GM23338 (cell line): Measurements from ENCODE around the gene INPP5A. TPM values are rescaled to one million over a fixed set of nuclear protein-coding genes. Genes with fewer than 3 reads are reported as not detected.

ENCODE experiments used
- ATAC-seq: fragments of 200-7000 bp; cut with Tn5 transposase; 3 replicates; pipeline ENCODE4 v1.9.1; 2020
- DNase-seq: peaks from one replicate; pipeline ENCODE4 v3.0.0-alpha.2; 2015; ENCODE audit warnings: low spot score
- H2AFZ ChIP-seq: fragments of 200-600 bp; sonication (generic); 2 replicates; pipeline ENCODE4 v1.8.0; 2016; ENCODE audit warnings: antibody characterized with exemption, mild to moderate bottlenecking, moderate library complexity
- H3F3A ChIP-seq: fragments of 200-600 bp; sonication (generic); replicated peaks from 2 replicates; pipeline ENCODE4 v1.8.0; 2017; ENCODE audit warnings: antibody characterized with exemption, mixed run types, low read depth
- H3K27ac ChIP-seq: fragments of 200-600 bp; sonication (generic); 2 replicates; pipeline ENCODE4 v1.6.1; 2016; ENCODE audit warnings: low read depth
- H3K27me3 ChIP-seq: fragments of 200-600 bp; sonication (generic); 2 replicates; pipeline ENCODE4 v1.8.0; 2016; ENCODE audit warnings: mild to moderate bottlenecking, mixed run types, moderate library complexity; ENCODE audit not compliant: insufficient read depth
- H3K36me3 ChIP-seq: fragments of 200-600 bp; sonication (generic); 2 replicates; pipeline ENCODE4 v1.8.0; 2016; ENCODE audit warnings: mild to moderate bottlenecking; ENCODE audit not compliant: insufficient read depth
- H3K4me1 ChIP-seq: fragments of 200-600 bp; sonication (generic); 2 replicates; pipeline ENCODE4 v1.8.0; 2016; ENCODE audit warnings: mild to moderate bottlenecking, moderate library complexity; ENCODE audit not compliant: insufficient read depth
- H3K4me2 ChIP-seq: fragments of 200-600 bp; sonication (generic); 2 replicates; pipeline ENCODE4 v1.7.1; 2017; ENCODE audit warnings: mixed run types
- H3K4me3 ChIP-seq: fragments of 200-600 bp; sonication (generic); 2 replicates; pipeline ENCODE4 v1.6.1; 2016; ENCODE audit warnings: mixed run types
- H3K79me2 ChIP-seq: fragments of 200-600 bp; sonication (generic); replicated peaks from 2 replicates; pipeline ENCODE4 v1.8.0; 2017; ENCODE audit warnings: mild to moderate bottlenecking; ENCODE audit not compliant: insufficient read depth
- H3K9me2 ChIP-seq: fragments of 200-600 bp; sonication (generic); 2 replicates; pipeline ENCODE4 v1.8.0; 2017; ENCODE audit not compliant: insufficient read depth
- H4K20me1 ChIP-seq: fragments of 200-600 bp; sonication (generic); replicated peaks from 2 replicates; pipeline ENCODE4 v1.8.0; 2017; ENCODE audit warnings: mild to moderate bottlenecking; ENCODE audit not compliant: insufficient read depth
- H3K27ac Mint-ChIP-seq: 2 replicates; pipeline ENCODE4 v1.8.0; 2020; ENCODE audit warnings: inconsistent platforms, mild to moderate bottlenecking, moderate library complexity, mixed read lengths
- H3K27me3 Mint-ChIP-seq: 3 replicates; pipeline ENCODE4 v1.8.0; 2022; ENCODE audit warnings: low read depth, mild to moderate bottlenecking, moderate library complexity, mixed read lengths, inconsistent platforms; ENCODE audit not compliant: insufficient read depth, poor library complexity
- H3K36me3 Mint-ChIP-seq: 3 replicates; pipeline ENCODE4 v1.8.0; 2021; ENCODE audit warnings: low read depth, mild to moderate bottlenecking, inconsistent platforms, moderate library complexity, mixed read lengths
- H3K4me1 Mint-ChIP-seq: 3 replicates; pipeline ENCODE4 v1.8.0; 2020; ENCODE audit warnings: mild to moderate bottlenecking, inconsistent platforms, mixed read lengths
- H3K4me3 Mint-ChIP-seq: 3 replicates; pipeline ENCODE4 v1.8.0; 2021; ENCODE audit warnings: moderate library complexity, mild to moderate bottlenecking, inconsistent platforms, mixed read lengths
- H3K9me3 Mint-ChIP-seq: 3 replicates; pipeline ENCODE4 v1.8.0; 2020; ENCODE audit warnings: moderate library complexity, mild to moderate bottlenecking, inconsistent platforms, mixed read lengths
- CREB1 ChIP-seq: fragments of 250-450 bp; sonication (Bioruptor Pico); IDR thresholded peaks from 2 replicates; pipeline ENCODE4 v1.5.0; 2020; ENCODE audit warnings: low read depth, mild to moderate bottlenecking, moderate library complexity
- ETS1 ChIP-seq: IDR thresholded peaks from 2 replicates; pipeline ENCODE4 v1.6.1; 2016; ENCODE audit warnings: antibody characterized with exemption
- EZH2phosphoT487 ChIP-seq: fragments of 200-600 bp; sonication (generic); IDR thresholded peaks from one replicate; pipeline ENCODE4 v1.8.1; 2018; ENCODE audit warnings: antibody characterized with exemption; ENCODE audit not compliant: unreplicated experiment
- JUNB ChIP-seq: IDR thresholded peaks from one replicate; pipeline ENCODE4 v1.6.1; 2016; ENCODE audit warnings: antibody characterized with exemption; ENCODE audit not compliant: unreplicated experiment
- NANOG ChIP-seq: IDR thresholded peaks from 2 replicates; pipeline ENCODE4 v1.6.1; 2016; ENCODE audit warnings: antibody characterized with exemption, borderline replicate concordance
- POLR2AphosphoS5 ChIP-seq: IDR thresholded peaks from 2 replicates; pipeline ENCODE4 v1.6.1; 2016; ENCODE audit warnings: antibody characterized with exemption, low read depth
- ZNF331 ChIP-seq: fragments of 250-450 bp; sonication (Bioruptor Pico); IDR thresholded peaks from 2 replicates; pipeline ENCODE4 v1.5.0; 2020; ENCODE audit warnings: low read depth, mild to moderate bottlenecking, moderate library complexity
- polyA plus RNA-seq: library from polyadenylated mRNA; unstranded; fragments of >200 nt; fragmentation: Nextera tagmentation; extraction: Ambion mirVana; gene quantifications from 2 replicates; pipeline ENCODE4 v1.2.1, GENCODE V29; 2016
- total RNA-seq: library from RNA; depleted of rRNA; stranded (reverse); fragments of >200 nt; shearing (Covaris generic); gene quantifications from 2 replicates; pipeline ENCODE4 v1.2.3, GENCODE V29; 2014
- TF ChIP-seq, protein P1 (sequence below): IDR thresholded peaks from one replicate; pipeline ENCODE4 v1.6.1; 2018; ENCODE audit warnings: antibody characterized with exemption; ENCODE audit not compliant: unreplicated experiment
- TF ChIP-seq, protein P2 (sequence below), 2 experiments: fragments of 200-600 bp in 1 of 2; sonication (generic) in 1 of 2; conservative IDR thresholded peaks; 2 replicates each; pipeline versions ENCODE4 v1.5.1 to v1.6.1; 2016 to 2017; ENCODE audit warnings: antibody characterized with exemption in 2 of 2, low read depth in 2 of 2, mild to moderate bottlenecking in 2 of 2, moderate library complexity in 1 of 2
- TF ChIP-seq, protein P3 (sequence below): fragments of 250-450 bp; sonication (Bioruptor Pico); IDR thresholded peaks from 2 replicates; pipeline ENCODE4 v1.5.0; 2020; ENCODE audit warnings: mild to moderate bottlenecking, moderate library complexity

The INPP5A gene
- total and polyA plus RNA-seq, 2 experiments from 2014 or later, result 5.9 to 40.6 TPM

GRCh38 chr10:132810141-132810806 lies 272.7 kb downstream of the INPP5A start:
- Mint-ChIP-seq H3K4me3 (no peak overlapping the region), H3K9me3 (no peaks in the 10 kb centered on the region), H3K4me1 (peaks cover 3% of the 10 kb centered on the region; the same call in 1 of the 3 replicates), H3K27ac (no peak overlapping the region), H3K36me3 (no peaks in the 10 kb centered on the region), H3K27me3 (peaks cover 10% of the 10 kb centered on the region)
- no peak overlapping the region for H2AFZ ChIP-seq
- no peaks in the 10 kb centered on the region for H3K9me2 ChIP-seq
- H3K79me2 ChIP-seq, result no peaks in the 10 kb centered on the region
- no peaks in the 10 kb centered on the region for H4K20me1 ChIP-seq
- H3K4me2 ChIP-seq, result no peak overlapping the region
- H3K4me3 ChIP-seq, result no peak overlapping the region
- H3K4me1 ChIP-seq, result no peaks in the 10 kb centered on the region
- no peaks in the 10 kb centered on the region for H3K27me3 ChIP-seq
- no peak for ATAC-seq
- no peak for DNase-seq
- no peaks in the 10 kb centered on the region for H3K36me3 ChIP-seq
- H3F3A ChIP-seq, result no peaks in the 10 kb centered on the region
- H3K27ac ChIP-seq, result no peak overlapping the region
- TF ChIP-seq POLR2AphosphoS5, result no peak
- TF ChIP-seq EZH2phosphoT487, result no peak
- no peak for TF ChIP-seq ETS1
- TF ChIP-seq, protein P1, sequence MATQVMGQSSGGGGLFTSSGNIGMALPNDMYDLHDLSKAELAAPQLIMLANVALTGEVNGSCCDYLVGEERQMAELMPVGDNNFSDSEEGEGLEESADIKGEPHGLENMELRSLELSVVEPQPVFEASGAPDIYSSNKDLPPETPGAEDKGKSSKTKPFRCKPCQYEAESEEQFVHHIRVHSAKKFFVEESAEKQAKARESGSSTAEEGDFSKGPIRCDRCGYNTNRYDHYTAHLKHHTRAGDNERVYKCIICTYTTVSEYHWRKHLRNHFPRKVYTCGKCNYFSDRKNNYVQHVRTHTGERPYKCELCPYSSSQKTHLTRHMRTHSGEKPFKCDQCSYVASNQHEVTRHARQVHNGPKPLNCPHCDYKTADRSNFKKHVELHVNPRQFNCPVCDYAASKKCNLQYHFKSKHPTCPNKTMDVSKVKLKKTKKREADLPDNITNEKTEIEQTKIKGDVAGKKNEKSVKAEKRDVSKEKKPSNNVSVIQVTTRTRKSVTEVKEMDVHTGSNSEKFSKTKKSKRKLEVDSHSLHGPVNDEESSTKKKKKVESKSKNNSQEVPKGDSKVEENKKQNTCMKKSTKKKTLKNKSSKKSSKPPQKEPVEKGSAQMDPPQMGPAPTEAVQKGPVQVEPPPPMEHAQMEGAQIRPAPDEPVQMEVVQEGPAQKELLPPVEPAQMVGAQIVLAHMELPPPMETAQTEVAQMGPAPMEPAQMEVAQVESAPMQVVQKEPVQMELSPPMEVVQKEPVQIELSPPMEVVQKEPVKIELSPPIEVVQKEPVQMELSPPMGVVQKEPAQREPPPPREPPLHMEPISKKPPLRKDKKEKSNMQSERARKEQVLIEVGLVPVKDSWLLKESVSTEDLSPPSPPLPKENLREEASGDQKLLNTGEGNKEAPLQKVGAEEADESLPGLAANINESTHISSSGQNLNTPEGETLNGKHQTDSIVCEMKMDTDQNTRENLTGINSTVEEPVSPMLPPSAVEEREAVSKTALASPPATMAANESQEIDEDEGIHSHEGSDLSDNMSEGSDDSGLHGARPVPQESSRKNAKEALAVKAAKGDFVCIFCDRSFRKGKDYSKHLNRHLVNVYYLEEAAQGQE, result no peak
- TF ChIP-seq NANOG, result no peak
- TF ChIP-seq ZNF331 (CRISPR knock-in tag), result no peak
- TF ChIP-seq JUNB, result no peak
- TF ChIP-seq CREB1, result no peak
- TF ChIP-seq, protein P2, sequence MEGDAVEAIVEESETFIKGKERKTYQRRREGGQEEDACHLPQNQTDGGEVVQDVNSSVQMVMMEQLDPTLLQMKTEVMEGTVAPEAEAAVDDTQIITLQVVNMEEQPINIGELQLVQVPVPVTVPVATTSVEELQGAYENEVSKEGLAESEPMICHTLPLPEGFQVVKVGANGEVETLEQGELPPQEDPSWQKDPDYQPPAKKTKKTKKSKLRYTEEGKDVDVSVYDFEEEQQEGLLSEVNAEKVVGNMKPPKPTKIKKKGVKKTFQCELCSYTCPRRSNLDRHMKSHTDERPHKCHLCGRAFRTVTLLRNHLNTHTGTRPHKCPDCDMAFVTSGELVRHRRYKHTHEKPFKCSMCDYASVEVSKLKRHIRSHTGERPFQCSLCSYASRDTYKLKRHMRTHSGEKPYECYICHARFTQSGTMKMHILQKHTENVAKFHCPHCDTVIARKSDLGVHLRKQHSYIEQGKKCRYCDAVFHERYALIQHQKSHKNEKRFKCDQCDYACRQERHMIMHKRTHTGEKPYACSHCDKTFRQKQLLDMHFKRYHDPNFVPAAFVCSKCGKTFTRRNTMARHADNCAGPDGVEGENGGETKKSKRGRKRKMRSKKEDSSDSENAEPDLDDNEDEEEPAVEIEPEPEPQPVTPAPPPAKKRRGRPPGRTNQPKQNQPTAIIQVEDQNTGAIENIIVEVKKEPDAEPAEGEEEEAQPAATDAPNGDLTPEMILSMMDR (conservative IDR thresholded peaks at IDR 0.05; ENCODE audit: low read depth in 2 of 2), result no peak
- TF ChIP-seq, protein P3, sequence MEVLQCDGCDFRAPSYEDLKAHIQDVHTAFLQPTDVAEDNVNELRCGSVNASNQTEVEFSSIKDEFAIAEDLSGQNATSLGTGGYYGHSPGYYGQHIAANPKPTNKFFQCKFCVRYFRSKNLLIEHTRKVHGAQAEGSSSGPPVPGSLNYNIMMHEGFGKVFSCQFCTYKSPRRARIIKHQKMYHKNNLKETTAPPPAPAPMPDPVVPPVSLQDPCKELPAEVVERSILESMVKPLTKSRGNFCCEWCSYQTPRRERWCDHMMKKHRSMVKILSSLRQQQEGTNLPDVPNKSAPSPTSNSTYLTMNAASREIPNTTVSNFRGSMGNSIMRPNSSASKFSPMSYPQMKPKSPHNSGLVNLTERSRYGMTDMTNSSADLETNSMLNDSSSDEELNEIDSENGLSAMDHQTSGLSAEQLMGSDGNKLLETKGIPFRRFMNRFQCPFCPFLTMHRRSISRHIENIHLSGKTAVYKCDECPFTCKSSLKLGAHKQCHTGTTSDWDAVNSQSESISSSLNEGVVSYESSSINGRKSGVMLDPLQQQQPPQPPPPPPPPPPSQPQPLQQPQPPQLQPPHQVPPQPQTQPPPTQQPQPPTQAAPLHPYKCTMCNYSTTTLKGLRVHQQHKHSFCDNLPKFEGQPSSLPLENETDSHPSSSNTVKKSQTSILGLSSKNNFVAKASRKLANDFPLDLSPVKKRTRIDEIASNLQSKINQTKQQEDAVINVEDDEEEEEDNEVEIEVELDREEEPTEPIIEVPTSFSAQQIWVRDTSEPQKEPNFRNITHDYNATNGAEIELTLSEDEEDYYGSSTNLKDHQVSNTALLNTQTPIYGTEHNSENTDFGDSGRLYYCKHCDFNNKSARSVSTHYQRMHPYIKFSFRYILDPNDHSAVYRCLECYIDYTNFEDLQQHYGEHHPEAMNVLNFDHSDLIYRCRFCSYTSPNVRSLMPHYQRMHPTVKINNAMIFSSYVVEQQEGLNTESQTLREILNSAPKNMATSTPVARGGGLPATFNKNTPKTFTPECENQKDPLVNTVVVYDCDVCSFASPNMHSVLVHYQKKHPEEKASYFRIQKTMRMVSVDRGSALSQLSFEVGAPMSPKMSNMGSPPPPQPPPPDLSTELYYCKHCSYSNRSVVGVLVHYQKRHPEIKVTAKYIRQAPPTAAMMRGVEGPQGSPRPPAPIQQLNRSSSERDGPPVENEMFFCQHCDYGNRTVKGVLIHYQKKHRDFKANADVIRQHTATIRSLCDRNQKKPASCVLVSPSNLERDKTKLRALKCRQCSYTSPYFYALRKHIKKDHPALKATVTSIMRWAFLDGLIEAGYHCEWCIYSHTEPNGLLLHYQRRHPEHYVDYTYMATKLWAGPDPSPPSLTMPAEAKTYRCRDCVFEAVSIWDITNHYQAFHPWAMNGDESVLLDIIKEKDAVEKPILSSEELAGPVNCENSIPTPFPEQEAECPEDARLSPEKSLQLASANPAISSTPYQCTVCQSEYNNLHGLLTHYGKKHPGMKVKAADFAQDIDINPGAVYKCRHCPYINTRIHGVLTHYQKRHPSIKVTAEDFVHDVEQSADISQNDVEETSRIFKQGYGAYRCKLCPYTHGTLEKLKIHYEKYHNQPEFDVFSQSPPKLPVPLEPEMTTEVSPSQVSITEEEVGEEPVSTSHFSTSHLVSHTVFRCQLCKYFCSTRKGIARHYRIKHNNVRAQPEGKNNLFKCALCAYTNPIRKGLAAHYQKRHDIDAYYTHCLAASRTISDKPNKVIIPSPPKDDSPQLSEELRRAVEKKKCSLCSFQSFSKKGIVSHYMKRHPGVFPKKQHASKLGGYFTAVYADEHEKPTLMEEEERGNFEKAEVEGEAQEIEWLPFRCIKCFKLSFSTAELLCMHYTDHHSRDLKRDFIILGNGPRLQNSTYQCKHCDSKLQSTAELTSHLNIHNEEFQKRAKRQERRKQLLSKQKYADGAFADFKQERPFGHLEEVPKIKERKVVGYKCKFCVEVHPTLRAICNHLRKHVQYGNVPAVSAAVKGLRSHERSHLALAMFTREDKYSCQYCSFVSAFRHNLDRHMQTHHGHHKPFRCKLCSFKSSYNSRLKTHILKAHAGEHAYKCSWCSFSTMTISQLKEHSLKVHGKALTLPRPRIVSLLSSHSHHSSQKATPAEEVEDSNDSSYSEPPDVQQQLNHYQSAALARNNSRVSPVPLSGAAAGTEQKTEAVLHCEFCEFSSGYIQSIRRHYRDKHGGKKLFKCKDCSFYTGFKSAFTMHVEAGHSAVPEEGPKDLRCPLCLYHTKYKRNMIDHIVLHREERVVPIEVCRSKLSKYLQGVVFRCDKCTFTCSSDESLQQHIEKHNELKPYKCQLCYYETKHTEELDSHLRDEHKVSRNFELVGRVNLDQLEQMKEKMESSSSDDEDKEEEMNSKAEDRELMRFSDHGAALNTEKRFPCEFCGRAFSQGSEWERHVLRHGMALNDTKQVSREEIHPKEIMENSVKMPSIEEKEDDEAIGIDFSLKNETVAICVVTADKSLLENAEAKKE, result no peak
